ENCODE measurements around the gene A2ML1.

Gene A2ML1

GRCh38 chr12:8827551-8828256 lies 5.3 kb downstream of the A2ML1 start:
- Histone ChIP-seq H3K9me3 (ENCODE audit: insufficient read depth, low read length) (no peaks in the 10 kb centered on the region), H3K79me2 (ENCODE audit: low read length) (no peaks in the 10 kb centered on the region), H3K9ac (ENCODE audit: low read length) (no peak overlapping the region), H3K4me1 (ENCODE audit: low read length) (peaks cover 16% of the 10 kb centered on the region), H3K27ac (ENCODE audit: low read length) (no peak overlapping the region), H3K36me3 (replicated peaks; ENCODE audit: low read depth, low read length) (no peaks in the 10 kb centered on the region), H2AFZ (ENCODE audit: low read depth, low read length) (no peak overlapping the region), H3K4me2 (ENCODE audit: low read length) (no peak overlapping the region), H4K20me1 (ENCODE audit: insufficient read depth, low read length) (no peaks in the 10 kb centered on the region), H3K4me3 (ENCODE audit: low read length) (no peak overlapping the region), H3K27me3 (ENCODE audit: low read depth, low read length) (no peaks in the 10 kb centered on the region)
- TF ChIP-seq EZH2phosphoT487 (IDR thresholded peaks at IDR 0.05; ENCODE audit: low read depth) (no peak), CTCF (IDR thresholded peaks at IDR 0.05; ENCODE audit: low read depth, low read length) (no peak)

GRCh38 chr12:8828257-8829124 lies 6.1 kb downstream of the A2ML1 start:
- Histone ChIP-seq H3K4me1 (ENCODE audit: low read length) (peaks cover 8% of the 10 kb centered on the region), H3K4me2 (ENCODE audit: low read length) (no peak overlapping the region), H3K27ac (ENCODE audit: low read length) (no peak overlapping the region), H3K4me3 (ENCODE audit: low read length) (no peak overlapping the region), H3K27me3 (ENCODE audit: low read depth, low read length) (no peaks in the 10 kb centered on the region), H3K9me3 (ENCODE audit: insufficient read depth, low read length) (no peaks in the 10 kb centered on the region), H3K36me3 (replicated peaks; ENCODE audit: low read depth, low read length) (no peaks in the 10 kb centered on the region), H2AFZ (ENCODE audit: low read depth, low read length) (no peak overlapping the region), H3K9ac (ENCODE audit: low read length) (no peak overlapping the region), H3K79me2 (ENCODE audit: low read length) (no peaks in the 10 kb centered on the region), H4K20me1 (ENCODE audit: insufficient read depth, low read length) (no peaks in the 10 kb centered on the region)
- TF ChIP-seq CTCF (IDR thresholded peaks at IDR 0.05; ENCODE audit: low read depth, low read length), result no peak
- no peak for TF ChIP-seq EZH2phosphoT487 (IDR thresholded peaks at IDR 0.05; ENCODE audit: low read depth)

- H3K9ac ChIP-seq (ENCODE audit: low read length), result no peak overlapping the region
- no peak overlapping the region for H2AFZ ChIP-seq (ENCODE audit: low read depth, low read length)
- H3K4me1 ChIP-seq (ENCODE audit: low read length), result peaks cover 4% of the 10 kb centered on the region
- no peak overlapping the region for H3K27ac ChIP-seq (ENCODE audit: low read length)
- no peak overlapping the region for H3K4me2 ChIP-seq (ENCODE audit: low read length)
- H4K20me1 ChIP-seq (ENCODE audit: insufficient read depth, low read length), result no peaks in the 10 kb centered on the region
- H3K36me3 ChIP-seq (replicated peaks; ENCODE audit: low read depth, low read length), result no peaks in the 10 kb centered on the region
- no peaks in the 10 kb centered on the region for H3K9me3 ChIP-seq (ENCODE audit: insufficient read depth, low read length)
- H3K79me2 ChIP-seq (ENCODE audit: low read length), result no peaks in the 10 kb centered on the region
- no peak for TF ChIP-seq CTCF (IDR thresholded peaks at IDR 0.05; ENCODE audit: low read depth, low read length)
- TF ChIP-seq EZH2phosphoT487 (IDR thresholded peaks at IDR 0.05; ENCODE audit: low read depth), result no peak
- H3K4me3 ChIP-seq (ENCODE audit: low read length), result no peak overlapping the region
- peaks cover 3% of the 10 kb centered on the region; the same call in 1 of the 2 replicates for H3K27me3 ChIP-seq (ENCODE audit: low read depth, low read length)
Observed at GRCh38 chr12:8829125-8829518, 6.7 kb downstream of the A2ML1 start.

GRCh38 chr12:8829621-8830020 lies 7.2 kb downstream of the A2ML1 start:
- Histone ChIP-seq H3K79me2 (ENCODE audit: low read length) (no peaks in the 10 kb centered on the region), H3K27me3 (ENCODE audit: low read depth, low read length) (peaks cover 8% of the 10 kb centered on the region), H3K27ac (ENCODE audit: low read length) (no peak overlapping the region), H3K4me1 (ENCODE audit: low read length) (peaks cover 4% of the 10 kb centered on the region), H2AFZ (ENCODE audit: low read depth, low read length) (no peak overlapping the region), H3K9ac (ENCODE audit: low read length) (no peak overlapping the region), H3K4me2 (ENCODE audit: low read length) (no peak overlapping the region), H4K20me1 (ENCODE audit: insufficient read depth, low read length) (no peaks in the 10 kb centered on the region), H3K9me3 (ENCODE audit: insufficient read depth, low read length) (no peaks in the 10 kb centered on the region), H3K4me3 (ENCODE audit: low read length) (no peak overlapping the region), H3K36me3 (replicated peaks; ENCODE audit: low read depth, low read length) (no peaks in the 10 kb centered on the region)
- TF ChIP-seq EZH2phosphoT487 (IDR thresholded peaks at IDR 0.05; ENCODE audit: low read depth) (no peak), CTCF (IDR thresholded peaks at IDR 0.05; ENCODE audit: low read depth, low read length) (no peak)
